ENCODE results near the gene NSG1.
"Not testable (repeated sequence)": the region's sequence is repeated elsewhere in the genome, so short reads cannot be mapped to it uniquely, and the experiment has no call there.

Gene NSG1

GRCh38 chr4:4436244-4436823 lies 49.4 kb downstream of the NSG1 start:
- no peak for DNase-seq (ENCODE audit: low read depth)

GRCh38 chr4:4437798-4438470 lies 51.0 kb downstream of the NSG1 start:
- no peak for DNase-seq (ENCODE audit: low read depth)

- DNase-seq (ENCODE audit: low read depth) = no peak
Measured at GRCh38 chr4:4438891-4439290, 52.0 kb downstream of the NSG1 start.

GRCh38 chr4:4439782-4440181 lies 52.9 kb downstream of the NSG1 start:
- DNase-seq (ENCODE audit: low read depth) = no peak

- no peak for DNase-seq (ENCODE audit: low read depth)
Measured at GRCh38 chr4:4440333-4441061, 53.6 kb downstream of the NSG1 start.

GRCh38 chr4:4443821-4444220 lies 56.9 kb downstream of the NSG1 start:
- DNase-seq (ENCODE audit: low read depth) = no peak

- DNase-seq (ENCODE audit: low read depth) = no peak
Measured at GRCh38 chr4:4446434-4446833, 59.5 kb downstream of the NSG1 start.

GRCh38 chr4:4455210-4455865 lies 68.4 kb downstream of the NSG1 start:
- DNase-seq (ENCODE audit: low read depth) = no peak

GRCh38 chr4:4456351-4456750 lies 69.4 kb downstream of the NSG1 start:
- DNase-seq (ENCODE audit: low read depth) = no peak

- DNase-seq (ENCODE audit: low read depth) = no peak
Measured at GRCh38 chr4:4456816-4457578, 70.1 kb downstream of the NSG1 start.

- no peak for DNase-seq (ENCODE audit: low read depth)
Measured at GRCh38 chr4:4457803-4458553, 71.1 kb downstream of the NSG1 start.

- DNase-seq (ENCODE audit: low read depth) = no peak
Measured at GRCh38 chr4:4459181-4459580, 72.3 kb downstream of the NSG1 start.

- DNase-seq (ENCODE audit: low read depth) = no peak
Measured at GRCh38 chr4:4460759-4461158, 73.9 kb downstream of the NSG1 start.

GRCh38 chr4:4461178-4461577 lies 74.3 kb downstream of the NSG1 start:
- no peak for DNase-seq (ENCODE audit: low read depth)

GRCh38 chr4:4461850-4462249 lies 74.9 kb downstream of the NSG1 start:
- DNase-seq (ENCODE audit: low read depth) = peak; percentile 38

GRCh38 chr4:4462970-4463369 lies 76.1 kb downstream of the NSG1 start:
- DNase-seq (ENCODE audit: low read depth) = no peak

- DNase-seq (ENCODE audit: low read depth) = not testable (repeated sequence)
Measured at GRCh38 chr4:4465238-4465637, 78.3 kb downstream of the NSG1 start.
